RWPE2 (cell line): ENCODE measurements around the gene ATN1.
"Not testable (repeated sequence)": the region's sequence is repeated elsewhere in the genome, so short reads cannot be mapped to it uniquely, and the experiment has no call there.

Experiments used
- ATAC-seq: fragments of 200-7000 bp; cut with Tn5 transposase; 3 replicates; pipeline ENCODE4 v1.9.1; 2021; ENCODE audit warnings: low read depth
- DNase-seq: peaks from one replicate; pipeline ENCODE4 v3.0.0-alpha.2; 2020; ENCODE audit warnings: low spot score
- H3K27ac ChIP-seq: fragments of 450-650 bp; 2 replicates; pipeline ENCODE4 v1.5.1; 2017; ENCODE audit warnings: mild to moderate bottlenecking; ENCODE audit not compliant: poor library complexity, severe bottlenecking
- H3K27me3 ChIP-seq: fragments of 250-450 bp; sonication (Bioruptor Pico); 2 replicates; pipeline ENCODE4 v1.5.1; 2021; ENCODE audit warnings: mild to moderate bottlenecking, moderate library complexity; ENCODE audit not compliant: insufficient read depth, poor library complexity, severe bottlenecking
- H3K36me3 ChIP-seq: fragments of 250-450 bp; sonication (Bioruptor Pico); 2 replicates; pipeline ENCODE4 v1.5.1; 2020; ENCODE audit warnings: low read depth, mild to moderate bottlenecking, moderate library complexity
- H3K4me1 ChIP-seq: fragments of 250-450 bp; sonication (Bioruptor Pico); 2 replicates; pipeline ENCODE4 v1.5.1; 2021; ENCODE audit warnings: mild to moderate bottlenecking, moderate library complexity; ENCODE audit not compliant: insufficient read depth, poor library complexity, severe bottlenecking
- H3K4me3 ChIP-seq: fragments of 250-450 bp; sonication (Bioruptor Pico); 2 replicates; pipeline ENCODE4 v1.5.1; 2021; ENCODE audit warnings: mild to moderate bottlenecking, moderate library complexity; ENCODE audit not compliant: severe bottlenecking
- H3K9me3 ChIP-seq: fragments of 250-450 bp; sonication (Bioruptor Pico); 2 replicates; pipeline ENCODE4 v1.5.1; 2021; ENCODE audit warnings: mild to moderate bottlenecking, moderate library complexity; ENCODE audit not compliant: severe bottlenecking
- TF ChIP-seq, protein P1 (sequence below): fragments of 450-650 bp; IDR thresholded peaks from one replicate; pipeline ENCODE4 v1.5.1; 2017; ENCODE audit warnings: mild to moderate bottlenecking, moderate library complexity; ENCODE audit not compliant: poor library complexity, severe bottlenecking

The ATN1 gene

DNA sequence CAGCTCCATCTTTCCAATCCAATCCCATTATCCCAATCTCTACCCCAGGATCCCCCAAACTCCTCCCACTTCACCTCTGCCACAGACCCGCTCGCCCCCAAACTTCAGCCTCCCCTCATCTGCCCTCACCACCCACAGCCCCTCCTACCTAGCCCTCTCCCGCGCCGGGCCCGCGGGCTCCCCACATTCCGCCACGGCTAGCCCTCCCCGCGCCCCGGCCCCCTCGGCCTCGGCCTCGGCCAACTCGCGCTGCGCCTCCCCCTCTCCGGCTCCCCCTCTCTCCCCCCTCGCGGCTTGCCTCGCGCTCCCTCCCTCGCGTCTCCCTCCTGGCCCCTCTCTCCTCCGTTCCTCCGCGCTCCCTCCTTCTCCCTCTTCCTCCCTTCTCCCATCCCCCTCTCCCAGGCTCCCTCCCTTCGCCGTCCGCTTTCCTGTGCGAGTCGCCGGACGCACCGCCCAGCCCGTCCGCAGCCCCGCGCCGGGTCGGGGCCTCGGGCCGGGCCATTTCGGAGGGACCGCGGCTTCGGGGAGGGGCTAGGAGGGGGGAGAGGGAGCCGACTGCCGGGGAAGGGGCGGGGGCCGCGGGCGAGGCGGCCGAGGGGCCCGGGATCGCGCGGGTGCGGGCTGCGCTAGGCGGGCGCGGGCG, at the start of gene ATN1:
TSS of gene ATN1 (plus strand) at position 581 of the 643 bp plus-strand sequence. CDS start 6,043 bp downstream, outside the sequence.
- Histone ChIP-seq H3K4me1 (peaks cover 34% of the 10 kb centered on the region), H3K27ac (peak within 1 kb of the TSS; percentile 94), H3K36me3 (peaks cover 25% of the 10 kb centered on the region), H3K9me3 (no peaks in the 10 kb centered on the region), H3K4me3 (peak within 1 kb of the TSS; percentile 78), H3K27me3 (no peaks in the 10 kb centered on the region)
- TF ChIP-seq, protein P1, sequence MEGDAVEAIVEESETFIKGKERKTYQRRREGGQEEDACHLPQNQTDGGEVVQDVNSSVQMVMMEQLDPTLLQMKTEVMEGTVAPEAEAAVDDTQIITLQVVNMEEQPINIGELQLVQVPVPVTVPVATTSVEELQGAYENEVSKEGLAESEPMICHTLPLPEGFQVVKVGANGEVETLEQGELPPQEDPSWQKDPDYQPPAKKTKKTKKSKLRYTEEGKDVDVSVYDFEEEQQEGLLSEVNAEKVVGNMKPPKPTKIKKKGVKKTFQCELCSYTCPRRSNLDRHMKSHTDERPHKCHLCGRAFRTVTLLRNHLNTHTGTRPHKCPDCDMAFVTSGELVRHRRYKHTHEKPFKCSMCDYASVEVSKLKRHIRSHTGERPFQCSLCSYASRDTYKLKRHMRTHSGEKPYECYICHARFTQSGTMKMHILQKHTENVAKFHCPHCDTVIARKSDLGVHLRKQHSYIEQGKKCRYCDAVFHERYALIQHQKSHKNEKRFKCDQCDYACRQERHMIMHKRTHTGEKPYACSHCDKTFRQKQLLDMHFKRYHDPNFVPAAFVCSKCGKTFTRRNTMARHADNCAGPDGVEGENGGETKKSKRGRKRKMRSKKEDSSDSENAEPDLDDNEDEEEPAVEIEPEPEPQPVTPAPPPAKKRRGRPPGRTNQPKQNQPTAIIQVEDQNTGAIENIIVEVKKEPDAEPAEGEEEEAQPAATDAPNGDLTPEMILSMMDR = no peak
- ATAC-seq (peak; percentile 7; the same call in 2 of the 3 replicates), DNase-seq (no peak)

- H3K36me3 ChIP-seq = not testable (repeated sequence)
Measured at GRCh38 chr12:6879824-6880223, 47.9 kb upstream of the ATN1 start.

DNA sequence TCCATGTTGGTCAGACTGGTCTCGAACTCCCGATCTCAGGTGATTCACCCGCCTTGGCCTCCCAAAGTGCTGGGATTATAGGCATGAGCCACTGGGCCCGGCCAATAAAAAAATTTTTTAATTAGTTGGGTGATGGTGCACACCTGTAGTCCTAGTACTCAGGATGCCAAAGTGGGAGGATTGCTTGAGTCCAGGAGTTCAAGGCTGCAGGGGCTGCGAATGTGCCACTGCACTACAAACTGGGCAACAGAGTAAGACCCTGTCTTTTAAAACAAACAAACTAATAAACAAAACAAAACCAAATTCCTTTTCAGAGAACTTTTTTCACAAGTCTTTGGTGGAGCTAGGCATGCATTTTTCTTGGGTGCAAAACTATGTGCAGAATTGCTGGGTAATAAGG, 44.5 kb upstream of the ATN1 start:
- no peaks in the 10 kb centered on the region for H3K4me1 ChIP-seq
- no peak for ATAC-seq
- no peak overlapping the region for H3K27ac ChIP-seq

More at GRCh38 chr12:6879824-6880223, 47.9 kb upstream of the ATN1 start:
- not testable (repeated sequence) for DNase-seq, ATAC-seq, H3K27me3 ChIP-seq, H3K4me1 ChIP-seq, H3K9me3 ChIP-seq, H3K27ac ChIP-seq, H3K4me3 ChIP-seq

GRCh38 chr12:6883683-6884082, 44.1 kb upstream of the ATN1 start:
- Histone ChIP-seq H3K36me3 (no peaks in the 10 kb centered on the region), H3K9me3 (no peaks in the 10 kb centered on the region), H3K27me3 (no peaks in the 10 kb centered on the region), H3K4me1 (no peaks in the 10 kb centered on the region), H3K4me3 (no peak overlapping the region), H3K27ac (no peak overlapping the region)
- ATAC-seq (no peak), DNase-seq (no peak)
- TF ChIP-seq, protein P1 = no peak

More for the DNA sequence above, 44.5 kb upstream of the ATN1 start:
- Histone ChIP-seq H3K36me3 (no peaks in the 10 kb centered on the region), H3K4me3 (no peak overlapping the region), H3K9me3 (no peaks in the 10 kb centered on the region), H3K27me3 (no peaks in the 10 kb centered on the region)
- no peak for DNase-seq
- TF ChIP-seq, protein P1 = no peak

GRCh38 chr12:6884539-6884938, 43.2 kb upstream of the ATN1 start:
- H3K36me3 ChIP-seq = no peaks in the 10 kb centered on the region
- H3K4me3 ChIP-seq = no peak overlapping the region
- H3K4me1 ChIP-seq = no peaks in the 10 kb centered on the region
- TF ChIP-seq, protein P1 = no peak
- no peak for ATAC-seq
- H3K27me3 ChIP-seq = no peaks in the 10 kb centered on the region
- H3K9me3 ChIP-seq = no peaks in the 10 kb centered on the region
- DNase-seq = no peak
- H3K27ac ChIP-seq = no peak overlapping the region

GRCh38 chr12:6886206-6886999, 41.4 kb upstream of the ATN1 start:
- H3K4me1 ChIP-seq, ATAC-seq, H3K9me3 ChIP-seq, H3K4me3 ChIP-seq, H3K27ac ChIP-seq, DNase-seq, H3K27me3 ChIP-seq, H3K36me3 ChIP-seq: not testable (repeated sequence)
